Measurements from ENCODE around the gene IFT81.

IFT81 gene

DNA sequence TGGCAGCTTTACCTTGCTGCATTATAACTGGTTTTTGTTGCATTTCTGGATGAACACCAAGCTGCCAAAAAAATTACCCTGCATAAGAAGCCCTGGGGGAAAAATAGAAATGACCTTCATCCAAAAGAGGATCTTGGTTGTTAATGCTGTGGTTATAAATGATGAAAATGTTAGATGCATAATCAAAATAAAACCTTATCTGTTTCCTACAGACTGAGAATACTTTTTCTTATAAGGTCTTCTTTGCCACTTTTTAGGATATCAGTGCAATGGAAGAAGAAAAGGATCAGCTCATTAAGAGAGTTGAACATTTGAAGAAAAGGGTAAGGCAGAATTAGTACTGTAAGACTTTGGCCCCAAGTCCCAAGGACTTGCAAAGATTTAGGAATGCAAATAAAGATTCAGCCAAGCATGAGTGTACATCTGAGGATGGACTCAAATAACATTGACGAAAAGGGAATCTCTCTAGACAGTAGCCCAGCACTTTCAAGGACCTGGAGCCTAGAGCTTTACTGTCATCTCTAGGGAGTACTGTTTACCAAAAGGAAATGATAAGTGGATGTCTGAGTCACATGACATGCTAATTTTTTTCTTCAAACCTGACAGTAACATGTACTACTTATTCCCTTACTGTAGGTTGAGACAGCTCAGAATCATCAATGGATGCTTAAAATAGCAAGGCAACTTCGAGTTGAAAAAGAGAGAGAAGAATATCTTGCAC is 10.7 kb downstream of the IFT81 start:
- H3K27me3 ChIP-seq (ENCODE audit: low read depth, low read length): no peaks in the 10 kb centered on the region

DNA sequence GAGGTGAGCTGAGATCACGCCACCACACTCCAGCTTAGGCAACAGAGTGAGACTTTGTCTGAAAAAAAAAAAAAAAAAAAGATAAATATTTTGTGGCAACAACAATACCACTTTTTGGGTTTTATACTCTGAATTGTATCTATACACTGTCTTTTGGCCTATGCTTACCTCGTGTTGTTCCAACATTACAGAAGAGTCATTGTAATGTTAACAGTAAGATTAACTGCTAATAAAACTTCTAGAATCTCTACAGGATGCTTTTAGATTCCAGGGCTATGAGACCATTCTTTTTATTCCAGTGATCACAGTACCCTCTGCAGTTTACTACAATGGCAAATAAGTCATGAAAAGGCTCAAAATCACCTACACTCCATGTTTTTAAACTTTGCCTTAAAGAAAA is 11.6 kb downstream of the IFT81 start:
- Histone ChIP-seq H3K27ac (ENCODE audit: low read length) (no peak overlapping the region), H4K20me1 (ENCODE audit: insufficient read depth, low read length) (no peaks in the 10 kb centered on the region), H3K27me3 (ENCODE audit: low read depth, low read length) (no peaks in the 10 kb centered on the region), H2AFZ (ENCODE audit: low read depth, low read length) (no peak overlapping the region), H3K9ac (ENCODE audit: low read length) (no peak overlapping the region), H3K4me3 (ENCODE audit: low read length) (no peak overlapping the region), H3K79me2 (ENCODE audit: low read length) (no peaks in the 10 kb centered on the region), H3K4me2 (ENCODE audit: low read length) (no peak overlapping the region), H3K4me1 (ENCODE audit: low read length) (no peaks in the 10 kb centered on the region), H3K9me3 (ENCODE audit: insufficient read depth, low read length) (no peaks in the 10 kb centered on the region), H3K36me3 (replicated peaks; ENCODE audit: low read depth, low read length) (peaks cover 5% of the 10 kb centered on the region)
- TF ChIP-seq, protein P1, sequence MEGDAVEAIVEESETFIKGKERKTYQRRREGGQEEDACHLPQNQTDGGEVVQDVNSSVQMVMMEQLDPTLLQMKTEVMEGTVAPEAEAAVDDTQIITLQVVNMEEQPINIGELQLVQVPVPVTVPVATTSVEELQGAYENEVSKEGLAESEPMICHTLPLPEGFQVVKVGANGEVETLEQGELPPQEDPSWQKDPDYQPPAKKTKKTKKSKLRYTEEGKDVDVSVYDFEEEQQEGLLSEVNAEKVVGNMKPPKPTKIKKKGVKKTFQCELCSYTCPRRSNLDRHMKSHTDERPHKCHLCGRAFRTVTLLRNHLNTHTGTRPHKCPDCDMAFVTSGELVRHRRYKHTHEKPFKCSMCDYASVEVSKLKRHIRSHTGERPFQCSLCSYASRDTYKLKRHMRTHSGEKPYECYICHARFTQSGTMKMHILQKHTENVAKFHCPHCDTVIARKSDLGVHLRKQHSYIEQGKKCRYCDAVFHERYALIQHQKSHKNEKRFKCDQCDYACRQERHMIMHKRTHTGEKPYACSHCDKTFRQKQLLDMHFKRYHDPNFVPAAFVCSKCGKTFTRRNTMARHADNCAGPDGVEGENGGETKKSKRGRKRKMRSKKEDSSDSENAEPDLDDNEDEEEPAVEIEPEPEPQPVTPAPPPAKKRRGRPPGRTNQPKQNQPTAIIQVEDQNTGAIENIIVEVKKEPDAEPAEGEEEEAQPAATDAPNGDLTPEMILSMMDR (IDR thresholded peaks at IDR 0.05; ENCODE audit: low read depth, low read length): no peak

More for the DNA sequence above, 10.7 kb downstream of the IFT81 start:
- Histone ChIP-seq H3K9me3 (ENCODE audit: insufficient read depth, low read length) (no peaks in the 10 kb centered on the region), H3K4me3 (ENCODE audit: low read length) (no peak overlapping the region), H2AFZ (ENCODE audit: low read depth, low read length) (no peak overlapping the region), H4K20me1 (ENCODE audit: insufficient read depth, low read length) (no peaks in the 10 kb centered on the region), H3K27ac (ENCODE audit: low read length) (no peak overlapping the region), H3K4me2 (ENCODE audit: low read length) (no peak overlapping the region), H3K79me2 (ENCODE audit: low read length) (no peaks in the 10 kb centered on the region), H3K4me1 (ENCODE audit: low read length) (no peaks in the 10 kb centered on the region), H3K36me3 (replicated peaks; ENCODE audit: low read depth, low read length) (peaks cover 5% of the 10 kb centered on the region), H3K9ac (ENCODE audit: low read length) (no peak overlapping the region)
- TF ChIP-seq EZH2phosphoT487 (IDR thresholded peaks at IDR 0.05; ENCODE audit: low read depth): no peak
- TF ChIP-seq, protein P1 (IDR thresholded peaks at IDR 0.05; ENCODE audit: low read depth, low read length): no peak

DNA sequence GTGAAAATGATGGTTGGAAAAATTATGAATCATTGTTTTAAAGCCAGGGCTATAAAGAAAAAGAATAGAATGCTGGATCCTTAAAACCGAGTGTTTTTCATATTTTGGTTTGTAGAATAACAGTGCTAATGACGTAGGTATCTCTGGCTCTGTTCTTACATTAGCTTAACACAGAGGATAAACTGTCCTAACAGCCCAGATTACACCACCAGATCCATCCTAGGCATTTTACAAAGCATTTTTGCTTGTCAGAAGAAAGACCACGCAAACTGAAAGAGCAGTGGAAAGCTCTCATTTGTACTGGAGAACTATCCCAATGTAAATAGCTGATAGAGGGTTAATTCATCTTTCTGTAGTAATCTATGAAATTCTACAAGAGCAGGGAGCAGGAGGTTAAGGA is 13.6 kb downstream of the IFT81 start:
- Histone ChIP-seq H2AFZ (ENCODE audit: low read depth, low read length) (no peak overlapping the region), H3K79me2 (ENCODE audit: low read length) (no peaks in the 10 kb centered on the region), H3K4me2 (ENCODE audit: low read length) (no peak overlapping the region), H4K20me1 (ENCODE audit: insufficient read depth, low read length) (no peaks in the 10 kb centered on the region), H3K27ac (ENCODE audit: low read length) (no peak overlapping the region), H3K27me3 (ENCODE audit: low read depth, low read length) (no peaks in the 10 kb centered on the region), H3K4me1 (ENCODE audit: low read length) (no peaks in the 10 kb centered on the region), H3K9me3 (ENCODE audit: insufficient read depth, low read length) (no peaks in the 10 kb centered on the region), H3K9ac (ENCODE audit: low read length) (no peak overlapping the region), H3K4me3 (ENCODE audit: low read length) (no peak overlapping the region), H3K36me3 (replicated peaks; ENCODE audit: low read depth, low read length) (peaks cover 5% of the 10 kb centered on the region)
- no peak for TF ChIP-seq EZH2phosphoT487 (IDR thresholded peaks at IDR 0.05; ENCODE audit: low read depth)
- TF ChIP-seq, protein P1 (IDR thresholded peaks at IDR 0.05; ENCODE audit: low read depth, low read length): no peak

DNA sequence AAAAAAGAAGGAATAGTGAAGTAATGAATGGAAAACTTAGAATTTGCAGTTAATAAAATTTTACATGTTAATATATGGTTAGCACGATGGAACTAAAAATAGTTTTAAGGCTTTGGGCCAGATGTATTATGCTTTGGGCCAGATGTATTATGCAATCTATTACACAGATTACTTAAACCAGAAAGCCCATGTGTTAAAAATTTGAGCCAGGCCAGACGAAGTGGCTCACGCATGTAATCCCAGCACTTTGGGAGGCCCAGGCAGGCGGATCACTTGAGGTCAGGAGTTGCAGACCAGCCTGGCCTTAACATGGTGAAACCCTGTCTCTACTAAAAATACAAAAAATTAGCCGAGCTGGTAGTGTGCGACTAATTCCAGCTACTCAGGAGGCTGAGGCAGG is 17.2 kb downstream of the IFT81 start:
- Histone ChIP-seq H4K20me1 (ENCODE audit: insufficient read depth, low read length) (no peaks in the 10 kb centered on the region), H3K9me3 (ENCODE audit: insufficient read depth, low read length) (no peaks in the 10 kb centered on the region), H3K79me2 (ENCODE audit: low read length) (no peaks in the 10 kb centered on the region), H2AFZ (ENCODE audit: low read depth, low read length) (no peak overlapping the region), H3K9ac (ENCODE audit: low read length) (no peak overlapping the region), H3K27ac (ENCODE audit: low read length) (no peak overlapping the region), H3K36me3 (replicated peaks; ENCODE audit: low read depth, low read length) (no peaks in the 10 kb centered on the region), H3K4me1 (ENCODE audit: low read length) (no peaks in the 10 kb centered on the region), H3K27me3 (ENCODE audit: low read depth, low read length) (no peaks in the 10 kb centered on the region), H3K4me2 (ENCODE audit: low read length) (no peak overlapping the region), H3K4me3 (ENCODE audit: low read length) (no peak overlapping the region)
- TF ChIP-seq, protein P1 (IDR thresholded peaks at IDR 0.05; ENCODE audit: low read depth, low read length): no peak
- TF ChIP-seq EZH2phosphoT487 (IDR thresholded peaks at IDR 0.05; ENCODE audit: low read depth): no peak
